ENCODE data around the gene TMEM131L.

TMEM131L gene

DNA sequence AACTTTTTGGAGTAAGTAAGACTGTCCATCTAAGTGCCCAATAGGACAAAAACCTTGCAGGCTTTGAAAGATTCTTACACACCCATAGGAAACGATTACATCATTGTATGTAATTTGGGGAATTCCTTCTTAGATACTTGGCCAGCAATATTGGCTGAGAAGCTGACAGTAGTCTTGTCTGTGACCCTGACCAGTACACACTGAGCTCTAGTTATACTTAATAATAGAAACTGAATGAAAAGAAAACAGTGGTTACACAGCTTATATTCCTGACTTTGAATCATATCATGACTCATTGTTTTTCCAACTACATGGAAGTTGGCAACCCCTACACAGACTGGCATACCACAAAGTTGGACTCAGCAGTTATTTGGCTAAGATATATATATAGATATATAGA, 210.8 kb downstream of the TMEM131L start:
- H3K4me3 ChIP-seq (ENCODE audit: low read depth, low read length), result no peak overlapping the region
- TF ChIP-seq, protein P1, sequence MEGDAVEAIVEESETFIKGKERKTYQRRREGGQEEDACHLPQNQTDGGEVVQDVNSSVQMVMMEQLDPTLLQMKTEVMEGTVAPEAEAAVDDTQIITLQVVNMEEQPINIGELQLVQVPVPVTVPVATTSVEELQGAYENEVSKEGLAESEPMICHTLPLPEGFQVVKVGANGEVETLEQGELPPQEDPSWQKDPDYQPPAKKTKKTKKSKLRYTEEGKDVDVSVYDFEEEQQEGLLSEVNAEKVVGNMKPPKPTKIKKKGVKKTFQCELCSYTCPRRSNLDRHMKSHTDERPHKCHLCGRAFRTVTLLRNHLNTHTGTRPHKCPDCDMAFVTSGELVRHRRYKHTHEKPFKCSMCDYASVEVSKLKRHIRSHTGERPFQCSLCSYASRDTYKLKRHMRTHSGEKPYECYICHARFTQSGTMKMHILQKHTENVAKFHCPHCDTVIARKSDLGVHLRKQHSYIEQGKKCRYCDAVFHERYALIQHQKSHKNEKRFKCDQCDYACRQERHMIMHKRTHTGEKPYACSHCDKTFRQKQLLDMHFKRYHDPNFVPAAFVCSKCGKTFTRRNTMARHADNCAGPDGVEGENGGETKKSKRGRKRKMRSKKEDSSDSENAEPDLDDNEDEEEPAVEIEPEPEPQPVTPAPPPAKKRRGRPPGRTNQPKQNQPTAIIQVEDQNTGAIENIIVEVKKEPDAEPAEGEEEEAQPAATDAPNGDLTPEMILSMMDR (IDR thresholded peaks at IDR 0.05; ENCODE audit: low read depth, low read length), result no peak

DNA sequence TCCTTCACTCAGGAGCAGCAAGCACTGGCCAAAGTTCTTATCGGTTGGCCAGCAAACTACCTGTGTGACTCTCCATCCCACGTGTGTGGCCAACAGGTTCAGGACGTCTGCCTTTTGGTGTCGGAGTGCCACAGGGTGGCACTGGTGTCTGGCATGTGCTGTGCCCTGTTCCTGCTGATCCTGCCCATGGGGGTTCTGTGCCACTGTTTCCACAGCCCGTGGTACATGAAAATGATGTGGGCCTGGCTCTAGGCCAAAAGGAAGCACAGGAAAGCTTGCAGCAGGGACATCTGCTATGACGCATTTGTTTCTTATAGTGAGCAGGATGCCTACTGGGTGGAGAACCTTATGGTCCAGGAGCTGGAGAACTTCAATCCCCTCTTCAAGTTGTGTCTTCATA, 213.3 kb downstream of the TMEM131L start:
- TF ChIP-seq, protein P1 (IDR thresholded peaks at IDR 0.05; ENCODE audit: low read depth, low read length), result no peak
- H3K4me3 ChIP-seq (ENCODE audit: low read depth, low read length), result no peak overlapping the region

DNA sequence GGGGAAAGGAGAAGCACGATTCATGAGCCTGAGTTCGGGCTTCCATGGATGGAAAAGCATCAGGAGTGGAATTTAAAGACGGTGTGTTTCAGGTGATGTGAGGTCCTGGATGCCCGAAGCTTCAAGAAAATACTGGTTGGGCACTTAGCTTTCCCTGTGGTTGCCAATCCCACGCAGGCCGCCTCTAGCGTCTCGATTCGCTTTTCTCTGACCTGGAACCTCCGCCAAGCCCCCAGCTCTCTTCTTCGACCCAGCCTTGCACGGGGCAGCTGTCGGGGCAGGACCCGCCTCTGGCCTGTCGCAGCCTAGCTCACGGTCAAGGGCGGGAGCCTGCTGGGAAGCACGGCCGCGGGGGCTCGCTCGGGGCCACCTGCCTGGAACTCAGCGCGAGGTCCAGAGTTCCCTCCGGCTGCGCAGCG, 217.6 kb downstream of the TMEM131L start:
- H3K4me3 ChIP-seq (ENCODE audit: low read depth, low read length), result peak overlapping the region; percentile 50
- TF ChIP-seq, protein P1 (IDR thresholded peaks at IDR 0.05; ENCODE audit: low read depth, low read length), result no peak

DNA sequence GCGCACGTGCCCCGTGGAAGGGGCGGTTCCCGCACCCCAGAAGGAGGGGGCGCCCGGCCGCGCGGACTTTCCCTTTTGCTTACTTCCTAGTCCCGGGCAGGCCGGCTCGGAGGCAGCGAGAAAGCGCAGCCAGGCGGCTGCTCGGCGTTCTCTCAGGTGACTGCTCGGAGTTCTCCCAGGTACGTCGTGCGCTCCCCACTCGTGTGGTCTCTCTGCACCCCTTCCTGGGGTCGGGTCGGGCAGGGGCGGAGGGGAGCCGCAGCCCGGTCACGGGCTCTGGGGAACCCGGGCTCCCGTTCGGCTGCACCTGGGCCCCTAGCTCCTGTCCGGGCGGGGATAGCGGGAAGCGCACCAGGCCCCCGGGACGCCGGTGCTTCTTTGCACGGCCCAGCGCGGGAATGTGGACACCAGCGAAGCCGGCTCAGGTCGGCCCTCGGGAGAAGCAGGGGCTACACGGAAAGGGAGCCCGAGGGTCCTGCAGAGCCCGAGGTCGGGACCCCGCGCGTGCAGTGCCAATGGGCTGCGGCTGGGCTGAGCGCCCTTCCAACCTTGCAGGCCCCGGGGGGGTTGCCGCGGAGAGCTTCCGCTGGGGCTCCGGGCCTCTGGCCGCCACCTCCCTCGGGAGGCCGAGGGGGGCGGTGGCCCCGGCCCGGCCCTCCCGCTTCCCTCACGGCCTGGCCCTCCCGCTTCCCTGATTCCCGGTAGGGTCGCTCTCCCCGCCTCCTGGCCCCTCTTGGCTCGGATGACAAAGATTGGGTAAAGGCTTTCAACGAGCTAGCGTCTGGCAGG, 218.2 kb downstream of the TMEM131L start, which contains the start of gene TLR2:
Gene TLR2 (plus strand): TSS at position 99 of the 789 bp plus-strand sequence. CDS start 18,628 bp downstream, outside the sequence.
- peak within 1 kb of the TSS; percentile 50 for H3K4me3 ChIP-seq (ENCODE audit: low read depth, low read length)
- TF ChIP-seq, protein P1 (IDR thresholded peaks at IDR 0.05; ENCODE audit: low read depth, low read length), result no peak

DNA sequence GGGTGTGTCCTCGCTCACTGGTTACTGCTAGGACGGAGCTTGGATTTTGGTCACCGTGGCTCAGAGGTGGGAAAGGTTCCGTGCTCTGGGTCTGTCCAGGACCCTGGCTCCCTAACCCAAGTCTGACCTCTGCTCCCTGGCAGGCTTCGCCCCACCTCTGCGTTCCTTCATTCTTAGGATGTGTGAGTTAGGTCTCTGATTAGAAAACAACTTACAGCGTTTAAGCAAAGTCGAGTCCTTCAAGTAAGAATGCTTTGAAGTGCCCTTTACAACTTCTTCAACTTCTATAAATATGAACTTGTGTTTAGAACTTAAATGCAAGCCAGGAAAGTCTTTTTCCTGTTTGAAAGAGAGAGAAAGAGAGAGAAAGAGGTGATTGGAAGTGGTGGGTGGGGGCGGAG, 218.8 kb downstream of the TMEM131L start:
- peak overlapping the region; percentile 50 for H3K4me3 ChIP-seq (ENCODE audit: low read depth, low read length)

More for the DNA sequence above, 218.8 kb downstream of the TMEM131L start:
- TF ChIP-seq, protein P1 (IDR thresholded peaks at IDR 0.05; ENCODE audit: low read depth, low read length), result no peak
